NCI-H1436 treated with DMSO at 0.1 percent for 48 hours (cell line): Measurements from ENCODE around the gene GPX1.
"Not testable (repeated sequence)": the region's sequence is repeated elsewhere in the genome, so short reads cannot be mapped to it uniquely, and the experiment has no call there.

ENCODE experiments used
- DNase-seq: peaks from one replicate; lab custom pipeline; 2025; lab: John Stamatoyannopoulos, UW

GPX1 gene

DNA sequence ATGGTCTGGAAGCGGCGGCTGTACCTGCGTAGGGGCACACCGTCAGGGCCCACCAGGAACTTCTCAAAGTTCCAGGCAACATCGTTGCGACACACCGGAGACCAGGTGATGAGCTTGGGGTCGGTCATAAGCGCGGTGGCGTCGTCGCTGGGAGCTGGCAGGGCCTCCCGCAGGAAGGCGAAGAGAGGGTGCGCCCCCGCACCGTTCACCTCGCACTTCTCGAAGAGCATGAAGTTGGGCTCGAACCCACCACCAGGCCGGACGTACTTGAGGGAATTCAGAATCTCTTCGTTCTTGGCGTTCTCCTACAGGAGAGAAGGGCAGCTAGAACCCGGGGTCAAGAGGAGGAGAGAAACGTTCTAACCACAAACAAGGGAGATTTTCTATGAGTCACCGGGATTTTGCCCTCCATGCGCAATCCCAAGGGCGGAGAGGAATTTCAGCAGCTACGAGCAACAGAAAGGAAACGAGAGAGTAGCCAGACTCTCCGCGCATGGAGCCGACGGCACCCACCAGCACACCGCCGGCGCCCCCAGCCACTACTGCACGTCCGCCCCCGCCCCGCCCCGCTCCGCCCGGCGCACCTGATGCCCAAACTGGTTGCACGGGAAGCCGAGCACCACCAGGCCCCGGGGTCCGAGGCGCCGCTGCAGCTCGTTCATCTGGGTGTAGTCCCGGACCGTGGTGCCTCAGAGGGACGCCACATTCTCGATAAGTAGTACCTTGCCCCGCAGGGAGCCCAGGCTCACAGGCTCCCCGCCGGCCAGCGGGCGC, 523 bp downstream of the GPX1 start:
- not testable (repeated sequence) for DNase-seq

DNA sequence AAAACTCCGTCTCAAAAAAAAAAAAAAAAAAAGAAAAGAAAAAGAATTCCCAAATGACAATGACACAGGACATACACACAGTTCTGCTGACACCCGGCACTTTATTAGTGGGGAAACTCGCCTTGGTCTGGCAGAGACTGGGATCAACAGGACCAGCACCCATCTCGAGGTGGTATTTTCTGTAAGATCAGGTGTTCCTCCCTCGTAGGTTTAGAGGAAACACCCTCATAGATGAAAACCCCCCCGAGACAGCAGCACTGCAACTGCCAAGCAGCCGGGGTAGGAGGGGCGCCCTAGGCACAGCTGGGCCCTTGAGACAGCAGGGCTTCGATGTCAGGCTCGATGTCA, 1.1 kb downstream of the GPX1 start:
- not testable (repeated sequence) for DNase-seq

DNA sequence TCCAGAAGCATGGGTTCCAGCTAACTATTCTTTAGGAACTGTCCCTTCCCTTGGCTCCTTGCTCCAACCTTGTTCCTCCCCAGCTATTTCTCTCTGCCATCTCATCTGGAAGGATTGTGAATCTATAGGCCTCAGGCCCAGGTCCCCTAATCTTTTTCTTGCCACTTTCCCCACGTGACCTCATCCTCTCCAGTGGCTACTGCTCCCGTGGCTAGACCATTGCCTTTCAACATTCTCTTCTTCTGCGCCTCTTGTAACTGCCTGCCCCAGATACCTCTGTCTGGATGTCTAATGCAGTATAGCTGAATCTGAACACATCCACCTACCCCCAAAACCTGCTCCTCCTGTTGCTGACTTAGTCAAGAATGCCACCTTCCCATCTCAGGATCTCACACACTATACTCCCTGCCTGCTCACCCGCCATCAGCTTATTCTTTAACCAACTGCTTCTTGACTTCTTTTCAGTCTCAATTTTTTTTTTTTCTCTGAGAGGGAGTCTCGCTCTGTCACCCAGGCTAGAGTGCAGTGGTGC, 5.2 kb downstream of the GPX1 start:
- no peak for DNase-seq

DNA sequence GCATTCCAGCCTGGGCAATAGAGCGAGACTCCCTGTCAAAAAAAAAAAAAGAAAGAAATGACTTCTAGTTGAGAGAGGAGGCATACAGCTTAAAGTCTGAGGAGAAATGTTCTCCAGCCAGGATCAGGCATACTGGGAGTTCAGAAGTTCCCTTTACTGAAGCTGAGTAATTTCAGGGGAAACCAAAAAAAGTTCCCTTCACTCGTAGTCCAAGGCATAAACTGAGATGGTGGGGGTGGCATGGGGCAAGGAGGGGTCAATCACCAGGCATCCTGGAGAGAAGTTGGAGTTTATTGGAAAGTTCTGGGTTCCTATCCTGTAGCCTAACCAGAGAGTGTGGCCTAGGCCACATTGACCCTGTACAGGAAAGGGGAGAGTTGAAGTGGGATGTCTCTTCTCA, 5.9 kb downstream of the GPX1 start:
- DNase-seq, result no peak

DNA sequence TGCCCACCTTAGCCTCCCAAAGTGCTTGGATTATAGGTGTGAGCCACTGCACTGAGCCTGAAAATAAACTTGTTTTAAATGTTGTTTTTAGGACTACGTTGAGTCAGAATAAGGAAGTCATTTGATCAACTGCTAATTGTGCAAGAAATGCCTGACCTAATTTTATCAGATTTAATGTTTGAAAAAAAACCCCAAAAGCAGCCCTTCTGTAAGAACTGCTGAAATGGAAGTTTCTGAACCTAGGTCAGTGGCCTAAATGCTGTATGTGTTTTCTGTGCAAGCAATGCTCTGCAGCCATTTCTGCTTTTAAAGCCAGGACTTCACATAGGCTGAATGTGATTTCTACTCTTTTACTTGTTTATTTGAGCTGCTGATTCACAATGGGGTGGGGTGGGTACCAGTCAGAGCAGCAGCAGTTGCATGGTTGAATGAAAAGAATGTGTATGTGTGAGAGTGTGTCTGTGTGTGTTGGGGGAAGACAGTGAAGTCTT, 6.6 kb downstream of the GPX1 start:
- DNase-seq, result no peak

DNA sequence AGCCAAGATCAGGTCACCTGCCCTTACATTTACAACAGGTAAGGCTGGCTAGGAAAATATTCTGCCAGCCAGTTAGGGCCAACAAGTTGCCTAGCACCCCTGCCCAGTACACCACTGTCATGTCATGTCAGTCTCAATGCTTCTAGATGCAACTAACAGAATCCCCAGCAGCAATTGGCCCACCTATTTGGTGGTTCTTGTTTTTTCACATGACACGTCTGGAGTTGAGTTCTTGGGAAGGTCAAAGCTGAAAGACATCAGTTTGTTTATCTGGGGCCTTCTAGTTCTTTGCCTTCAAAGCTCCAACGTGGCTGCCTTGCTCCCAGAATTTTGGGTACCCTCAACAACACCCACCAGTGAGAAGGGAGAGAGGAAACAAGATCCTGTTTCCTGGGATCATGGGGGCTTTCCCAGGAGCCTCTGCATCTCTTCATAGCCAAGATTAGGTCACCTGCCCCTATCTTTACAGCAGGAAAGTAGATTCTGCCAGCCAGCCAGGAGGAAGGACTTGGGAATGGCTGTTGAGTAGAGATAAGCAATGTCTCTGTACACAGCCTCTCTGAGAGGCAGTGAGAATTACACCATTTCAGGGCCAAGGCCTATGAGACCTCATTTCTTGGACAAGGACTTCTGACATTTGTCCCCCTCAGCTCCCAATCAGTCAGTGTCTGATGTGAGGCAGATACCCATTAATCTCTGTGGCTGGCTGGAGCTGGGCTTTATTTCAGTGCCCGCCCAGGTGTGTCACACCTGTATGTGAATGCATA, 8.6 kb downstream of the GPX1 start:
- DNase-seq, result no peak

DNA sequence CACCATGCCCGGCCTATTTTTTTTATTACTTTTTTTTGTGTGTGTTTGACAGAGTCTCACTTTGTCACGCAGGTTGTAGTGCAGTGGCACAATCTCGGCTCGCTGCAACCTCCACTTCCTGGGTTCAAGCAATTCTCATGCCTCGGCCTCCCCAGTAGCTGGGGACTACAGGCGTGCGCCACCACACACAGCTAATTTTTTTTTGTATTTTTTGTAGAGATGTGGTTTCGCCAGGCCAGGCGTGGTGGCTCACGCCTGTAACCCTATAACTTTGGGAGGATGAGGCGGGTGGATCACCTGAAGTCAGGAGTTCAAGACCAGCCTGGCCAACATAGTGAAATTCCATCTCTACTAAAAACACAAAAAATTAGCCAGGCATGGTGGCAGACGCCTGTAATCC, 9.8 kb downstream of the GPX1 start:
- DNase-seq, result not testable (repeated sequence)

DNA sequence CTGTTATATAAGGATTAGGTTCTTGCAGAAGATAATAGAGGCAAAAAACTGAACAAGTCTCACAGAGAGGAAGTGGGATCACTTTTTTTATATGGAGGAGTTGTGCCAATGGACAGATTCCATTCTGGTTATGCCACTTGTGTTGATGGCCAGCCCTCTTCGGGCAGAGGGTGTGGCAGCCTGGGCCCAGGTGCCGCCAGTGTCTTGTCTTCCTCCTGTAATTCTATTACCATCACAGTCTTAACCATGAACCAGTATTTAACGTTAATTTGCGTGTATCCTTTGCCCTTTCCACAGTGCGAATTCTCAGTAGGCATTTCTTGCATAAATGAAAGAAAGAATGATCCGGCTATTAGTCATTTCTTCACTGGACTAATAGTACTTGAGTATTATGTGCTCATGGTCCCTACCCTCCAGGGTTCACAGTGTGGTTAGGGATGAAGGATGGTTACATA, 11.3 kb downstream of the GPX1 start:
- no peak for DNase-seq

DNA sequence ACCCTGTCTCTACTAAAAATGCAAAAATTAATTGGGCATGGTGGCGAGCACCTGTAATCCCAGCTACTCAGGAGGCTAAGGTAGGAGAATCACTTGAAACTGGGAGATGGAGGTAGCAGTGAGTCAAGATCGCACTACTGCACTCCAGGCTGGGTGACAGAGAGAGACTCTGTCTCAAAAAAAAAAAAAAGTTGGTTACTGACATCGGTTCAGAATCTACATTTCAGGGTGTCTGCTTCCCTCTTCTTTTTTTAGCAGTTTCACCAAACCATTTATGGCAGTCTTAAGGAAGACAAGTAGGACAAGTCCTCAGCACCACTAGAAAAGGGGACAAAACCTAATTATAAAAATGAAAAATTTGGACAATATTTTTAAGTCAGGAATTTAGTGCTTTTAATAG, 15.0 kb downstream of the GPX1 start:
- DNase-seq, result no peak

DNA sequence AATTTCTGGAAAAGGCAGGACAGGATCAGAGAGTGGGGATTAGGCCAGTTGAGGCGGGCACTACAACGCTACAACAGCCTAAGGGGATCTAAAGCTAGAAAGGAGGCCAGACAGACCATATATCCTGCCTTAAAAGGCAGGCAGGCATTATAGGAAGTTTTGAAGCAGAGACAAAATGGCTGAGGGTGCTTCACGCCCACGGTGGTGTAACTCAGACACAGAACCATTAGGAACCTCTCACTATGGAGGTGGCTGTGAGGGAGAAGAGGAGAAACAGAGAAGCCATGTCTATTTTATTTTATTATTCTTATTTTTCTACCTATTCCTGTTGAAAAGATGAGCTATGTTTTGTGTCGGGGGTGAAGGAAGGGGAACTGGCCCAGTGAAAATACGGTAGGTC, 16.2 kb downstream of the GPX1 start:
- DNase-seq, result no peak

DNA sequence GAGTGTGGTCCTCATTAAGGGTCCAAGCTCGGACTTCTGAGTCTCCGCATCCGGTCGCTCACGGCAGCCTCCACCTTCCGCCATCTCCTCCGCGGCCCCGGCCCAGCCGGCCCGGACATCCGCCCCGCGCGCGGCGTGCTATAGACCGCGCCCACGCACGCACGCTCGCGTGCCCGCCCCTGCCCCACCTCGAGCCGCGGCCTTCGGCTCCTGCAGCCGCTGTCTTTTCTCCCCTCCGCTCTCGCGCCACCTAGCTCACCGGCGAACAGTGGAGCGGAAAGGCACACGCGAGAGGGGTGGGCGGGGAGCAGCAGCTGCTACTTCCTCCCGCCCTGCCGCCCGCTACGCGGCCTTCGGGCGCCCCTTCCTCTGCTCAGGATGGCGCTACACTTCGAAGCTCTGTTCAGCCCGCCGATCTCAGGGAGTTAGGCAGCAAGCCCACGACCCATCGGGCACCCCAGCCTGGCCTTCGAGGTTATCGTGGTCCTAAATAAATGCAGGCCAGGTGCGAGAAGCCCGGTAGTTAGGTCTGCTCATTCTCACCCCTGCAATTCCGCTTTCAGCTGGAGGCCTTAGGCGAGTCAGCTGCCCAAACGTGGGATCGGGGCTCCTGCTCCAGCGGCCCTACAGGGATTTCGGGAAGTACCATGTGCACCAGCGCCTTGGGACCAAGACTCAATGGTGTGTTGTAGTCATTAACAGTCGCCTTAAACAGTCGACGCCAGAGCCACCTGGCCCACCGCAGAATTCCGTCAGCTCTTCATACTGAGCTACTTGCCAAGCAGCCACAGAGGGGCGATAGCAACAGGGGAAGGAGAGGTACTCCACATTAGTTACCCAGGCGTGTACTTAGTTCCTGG, 18.0 kb downstream of the GPX1 start, which contains the start of gene USP4:
TSS of gene USP4 (minus strand) at position 113 of the 860 bp plus-strand sequence. CDS start at position 84, 29 bp downstream.
- DNase-seq, result peak; percentile 34

DNA sequence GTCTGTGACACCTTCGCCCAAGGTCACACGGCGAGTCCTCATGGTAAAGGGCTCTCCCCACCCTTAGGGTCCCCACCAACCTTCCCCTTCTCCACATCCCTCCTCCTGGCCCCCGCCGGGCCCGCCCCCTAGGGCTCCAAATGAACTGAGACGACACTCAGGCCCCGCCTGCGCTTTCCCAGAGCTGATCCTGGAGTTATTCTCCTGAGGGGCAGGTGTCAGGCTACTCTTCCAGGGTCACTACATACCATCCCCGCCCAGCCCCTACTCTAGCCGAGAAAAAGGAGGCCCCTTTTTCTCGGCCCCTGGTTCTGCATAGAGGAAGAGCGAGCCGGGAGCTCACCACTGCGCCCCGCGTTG, 18.6 kb downstream of the GPX1 start:
- no peak for DNase-seq

DNA sequence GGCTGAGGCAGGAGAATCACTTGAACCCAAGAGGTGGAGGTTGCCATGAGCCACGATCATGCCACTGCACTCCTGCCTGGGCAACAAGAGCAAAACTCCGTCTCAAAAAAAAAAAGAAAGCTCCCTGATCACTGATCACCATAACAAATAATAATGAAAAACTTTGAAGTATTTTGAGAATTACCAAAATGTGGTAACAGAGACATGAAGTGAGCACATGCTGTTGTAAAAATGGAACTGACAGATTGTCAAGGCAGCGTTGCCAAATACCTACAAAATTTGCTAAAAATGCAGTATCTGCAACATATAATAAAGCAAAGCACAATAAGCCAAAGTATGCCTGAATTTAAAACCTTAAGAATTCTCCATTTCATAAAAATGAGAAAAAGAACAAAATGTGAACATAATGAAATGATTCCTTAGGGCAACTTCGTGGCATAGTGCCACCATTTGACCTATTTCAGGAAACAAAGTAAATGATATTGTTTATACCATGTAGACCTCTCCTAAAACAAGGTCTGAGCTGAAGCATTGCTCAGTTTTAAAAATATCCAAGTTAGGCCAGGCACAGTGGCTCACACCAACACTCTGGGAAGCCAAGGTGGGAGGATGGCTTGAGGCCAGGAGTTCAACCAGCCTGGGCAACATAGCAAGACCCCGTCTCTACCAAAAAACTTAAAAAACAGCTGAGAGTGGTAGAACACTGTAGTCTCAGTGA, 24.1 kb downstream of the GPX1 start:
- DNase-seq, result no peak

DNA sequence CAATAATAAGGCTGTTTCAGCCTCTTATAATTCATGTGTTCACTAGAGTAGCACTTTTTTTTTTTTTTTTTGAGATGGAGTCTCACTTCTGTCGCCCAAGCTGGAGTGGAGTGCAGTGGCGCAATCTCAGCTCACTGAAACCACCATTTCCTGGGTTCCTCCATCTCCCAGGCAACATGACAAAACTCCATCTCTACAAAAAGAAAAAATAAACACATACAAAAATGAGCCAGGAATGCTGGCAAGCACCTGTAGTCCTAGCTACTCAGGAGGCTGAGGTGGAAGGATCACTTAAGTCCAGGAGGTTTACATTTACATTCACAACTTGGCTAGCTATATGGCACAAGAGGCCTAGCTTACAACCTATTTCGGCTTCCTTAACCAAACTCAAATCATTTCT, 25.1 kb downstream of the GPX1 start:
- no peak for DNase-seq

DNA sequence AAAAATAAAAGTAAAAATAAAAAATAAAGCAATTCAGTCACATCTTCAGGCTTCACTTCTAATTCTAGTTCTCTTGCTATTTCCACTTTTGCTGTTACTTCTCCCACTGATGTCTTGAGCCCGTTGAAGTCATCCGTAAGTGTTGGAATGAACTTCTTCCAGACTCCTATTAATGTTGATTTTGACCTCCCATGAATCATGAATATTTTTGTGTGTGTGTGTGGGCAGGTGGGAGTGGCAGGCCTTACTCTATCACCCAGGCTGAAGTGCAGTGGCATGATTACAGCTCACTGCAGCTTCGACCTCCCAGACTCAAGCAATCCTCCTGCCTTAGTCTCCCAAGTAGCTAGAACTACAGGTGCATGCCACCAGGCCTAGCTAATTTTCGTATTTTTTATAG, 29.0 kb downstream of the GPX1 start:
- DNase-seq, result no peak

DNA sequence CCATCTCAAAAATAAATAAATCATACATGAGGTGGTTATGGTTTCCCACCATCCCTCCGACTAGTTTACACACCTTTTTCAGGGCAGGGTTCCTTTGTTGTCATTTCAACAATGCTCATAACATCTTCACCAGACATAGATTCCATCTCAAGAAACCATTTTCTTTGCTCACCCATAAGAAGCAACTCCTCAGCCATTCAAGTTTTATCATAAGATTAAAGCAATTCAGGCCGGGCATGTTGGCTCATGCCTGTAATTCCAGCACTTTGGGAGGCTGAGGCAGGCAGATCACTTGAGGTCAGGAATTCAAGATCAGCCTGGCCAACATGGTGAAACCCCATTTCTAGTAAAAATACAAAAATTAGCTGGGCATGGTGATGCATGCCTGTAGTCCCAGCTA, 29.8 kb downstream of the GPX1 start:
- DNase-seq, result not testable (repeated sequence)

DNA sequence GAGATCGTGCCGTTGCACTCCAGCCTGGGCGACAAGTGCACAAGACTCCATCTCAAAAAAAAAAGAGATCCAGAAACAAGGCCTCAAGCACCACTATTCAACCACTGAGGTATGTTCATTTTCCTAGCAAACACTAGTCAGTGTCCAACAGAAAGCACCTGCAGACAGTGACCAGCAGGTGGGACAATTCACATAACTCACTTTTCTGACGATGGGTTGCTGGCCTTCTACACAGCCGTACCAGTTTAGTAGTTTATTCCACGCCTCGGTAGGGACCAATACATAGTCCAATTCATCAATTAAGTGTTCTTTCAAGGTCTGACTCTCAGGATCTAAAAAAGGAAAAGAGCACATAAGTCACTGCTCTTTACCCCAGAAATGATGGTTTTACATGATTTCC, 30.7 kb downstream of the GPX1 start:
- DNase-seq, result no peak

DNA sequence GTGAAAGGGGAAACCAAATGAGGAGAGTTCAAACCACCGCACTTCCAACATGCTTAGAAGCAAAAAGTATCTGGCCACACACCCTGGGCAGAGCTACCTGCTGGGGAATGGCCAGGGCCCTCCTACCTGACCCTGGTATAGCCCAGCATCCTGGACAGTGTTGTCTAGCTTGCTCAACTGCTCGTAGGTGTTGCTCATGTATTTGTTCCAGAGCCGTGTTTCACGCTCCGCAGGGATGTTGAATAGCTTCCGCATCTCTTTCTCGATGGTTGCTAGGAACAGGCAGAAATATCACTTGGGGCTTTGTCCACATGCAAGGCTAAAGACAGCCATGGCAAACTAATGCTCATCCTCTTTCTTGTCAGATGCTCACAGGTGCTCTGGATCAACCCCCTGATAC, 33.4 kb downstream of the GPX1 start:
- DNase-seq, result no peak

DNA sequence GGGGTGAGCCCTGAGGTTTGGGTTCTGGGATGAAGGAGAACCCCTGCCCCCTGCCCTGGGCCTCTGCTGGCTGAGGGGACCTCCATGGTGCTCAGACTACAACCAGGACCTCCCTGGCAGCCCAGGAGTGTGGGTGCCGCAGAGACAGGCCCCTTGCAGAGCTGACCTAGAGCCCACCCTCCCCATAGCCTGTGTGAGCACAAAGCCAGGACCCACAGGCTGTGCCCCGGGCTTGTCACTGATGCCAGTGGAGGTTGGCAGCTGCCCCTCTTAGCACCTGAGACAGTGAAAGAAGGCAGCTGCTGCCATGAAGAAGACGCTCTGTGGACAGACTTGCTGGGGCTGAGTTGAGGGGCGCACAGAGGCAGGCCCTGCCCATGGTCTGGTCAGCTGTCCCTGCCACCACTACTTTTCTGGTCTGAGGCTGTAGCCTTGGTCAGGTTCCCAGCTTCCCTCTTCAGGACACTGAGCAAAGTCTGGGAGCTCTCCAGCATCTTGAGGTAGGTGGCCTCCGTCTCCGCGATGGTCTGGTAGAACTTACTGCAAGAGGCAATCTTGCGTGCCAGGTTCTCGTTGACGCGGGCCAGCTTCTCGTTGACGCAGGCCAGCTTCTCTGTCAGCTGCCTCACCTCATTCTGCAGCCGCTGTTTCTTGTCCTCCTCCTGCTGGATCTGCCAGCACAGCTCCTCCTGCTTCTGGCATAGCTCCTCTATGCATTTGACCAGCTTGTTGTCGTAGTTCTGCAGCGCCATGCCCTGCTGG, 41.3 kb downstream of the GPX1 start:
- DNase-seq, result no peak

DNA sequence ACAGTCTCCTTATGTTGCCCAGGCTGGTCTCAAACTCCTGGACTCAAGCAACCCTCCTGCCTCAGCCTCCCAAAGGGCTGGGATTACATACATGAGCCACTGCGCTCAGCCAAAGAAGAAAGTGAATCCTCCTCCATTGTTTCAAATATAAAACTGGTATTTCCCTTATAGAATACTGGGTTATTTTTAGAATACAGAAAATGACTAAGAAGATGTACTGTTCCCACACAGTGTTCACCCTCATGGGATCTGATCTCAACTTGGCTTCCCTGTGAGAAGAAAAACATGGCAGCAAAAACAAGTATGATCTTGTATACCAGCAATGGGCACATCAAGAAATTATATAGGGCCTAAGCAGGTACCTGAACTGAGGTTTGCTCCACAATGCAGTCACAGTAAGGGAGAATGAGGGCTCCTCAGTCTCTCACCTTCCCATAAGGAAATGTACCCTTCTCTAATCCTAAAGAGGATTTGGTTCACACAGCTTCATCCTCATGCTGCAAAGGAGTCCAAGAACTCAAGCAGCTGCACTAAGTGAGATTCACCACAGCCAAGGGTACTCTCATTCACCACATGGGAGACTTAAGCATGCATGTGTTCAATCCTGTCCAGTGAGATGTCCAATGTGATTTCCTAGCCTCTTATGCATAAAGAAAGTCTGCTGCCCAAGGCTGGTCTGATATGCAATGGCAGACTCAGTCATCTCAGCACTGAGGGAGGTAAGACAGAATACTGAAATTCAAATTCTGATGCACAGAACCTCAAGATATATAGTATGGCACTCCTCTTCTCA, 44.1 kb downstream of the GPX1 start:
- DNase-seq, result no peak
